HCT116 (cell line): ENCODE data around the gene IQCK. TPM values are rescaled to one million over a fixed set of nuclear protein-coding genes. Genes with fewer than 3 reads are reported as not detected.

ENCODE experiments used
- ATAC-seq: fragments of 200-7000 bp; cut with Tn5 transposase; 2 replicates; pipeline ENCODE4 v1.9.1; 2020; ENCODE audit warnings: mild to moderate bottlenecking, moderate library complexity
- BruUV-seq: library from RNA; stranded (reverse); fragments of 400-500 nt; replicated peaks from 2 replicates; lab custom pipeline; 2021; lab: Mats Ljungman, UMichigan
- CTCF ChIA-PET: fragments of 300-600 bp; sonication (Branson Sonifier 250); formaldehyde crosslinking; loops from one replicate; lab custom pipeline; 2021; ENCODE audit warnings: antibody characterized with exemption; lab: Charles Lee
- POLR2A ChIA-PET: fragments of 300-600, 350-600 bp; sonication (Branson Sonifier 250); formaldehyde crosslinking; loops from one replicate; lab custom pipeline; 2021; ENCODE audit warnings: antibody characterized with exemption; lab: Charles Lee
- RAD21 ChIA-PET, 2 experiments: fragments of 300-600 bp; sonication (Branson Sonifier 250); formaldehyde crosslinking; loops; one replicate each; lab custom pipeline; 2023; ENCODE audit warnings: low total read pairs in 2 of 2; ENCODE audit not compliant: uncharacterized antibody in 2 of 2, unreplicated experiment in 2 of 2, low non-redundant PET in 1 of 2; lab: Charles Lee
- DNase-seq: peaks from one replicate; pipeline ENCODE4 v3.0.0-alpha.2; 2010; ENCODE audit warnings: low read depth, low spot score
- H2AFZ ChIP-seq: fragments of 200-600 bp; shearing (Covaris generic), sonication (generic); 2 replicates; pipeline ENCODE4 v1.6.1; 2017; ENCODE audit warnings: low read depth, mixed run types, mixed read lengths, antibody characterized with exemption, low read length; ENCODE audit not compliant: poor library complexity, severe bottlenecking
- H3K27ac ChIP-seq: 2 replicates; pipeline ENCODE4 v1.5.1; 2012; ENCODE audit warnings: low read depth, low read length
- H3K27me3 ChIP-seq: fragments of 200-600 bp; sonication (generic); 2 replicates; pipeline ENCODE4 v1.6.1; 2016; ENCODE audit warnings: mixed run types, low read length, mixed read lengths; ENCODE audit not compliant: insufficient read depth
- H3K36me3 ChIP-seq, 2 experiments: fragments of 200-500 bp in 1 of 2; fragments of 200-600 bp in 1 of 2; sonication (Bioruptor generic) in 1 of 2; sonication (generic) in 1 of 2; 2 replicates each; pipeline versions ENCODE4 v1.5.1 to v1.6.1; 2014 to 2016; ENCODE audit warnings: low read length in 2 of 2, inconsistent platforms in 1 of 2, mixed read lengths in 1 of 2, mixed run types in 1 of 2; ENCODE audit not compliant: insufficient read depth in 2 of 2, control insufficient read depth in 1 of 2
- H3K4me1 ChIP-seq, 2 experiments: fragments of 200-600 bp in 1 of 2; sonication (generic) in 1 of 2; 2 replicates each; pipeline versions ENCODE4 v1.5.1 to v1.6.1; 2012 to 2017; ENCODE audit warnings: low read length in 2 of 2, inconsistent platforms in 1 of 2, mild to moderate bottlenecking in 1 of 2, mixed read lengths in 1 of 2, mixed run types in 1 of 2, moderate library complexity in 1 of 2; ENCODE audit not compliant: insufficient read depth in 2 of 2, control insufficient read depth in 1 of 2
- H3K4me2 ChIP-seq: fragments of 200-600 bp; sonication (generic); 2 replicates; pipeline ENCODE4 v1.6.1; 2017; ENCODE audit warnings: mixed run types, low read length, mixed read lengths
- H3K4me3 ChIP-seq, 2 experiments: fragments of 200-600 bp in 1 of 2; sonication (generic) in 1 of 2; replicated peaks in 1 of 2; 2 replicates each; pipeline ENCODE4 v1.5.1; 2011 to 2016; ENCODE audit warnings: low read length in 2 of 2, control low read depth in 1 of 2, low read depth in 1 of 2, mild to moderate bottlenecking in 1 of 2, mixed read lengths in 1 of 2, mixed run types in 1 of 2
- H3K79me2 ChIP-seq: fragments of 200-600 bp; sonication (generic); 2 replicates; pipeline ENCODE4 v1.6.1; 2017; ENCODE audit warnings: mild to moderate bottlenecking, mixed run types, low read length, moderate library complexity, mixed read lengths; ENCODE audit not compliant: insufficient read depth
- H3K9ac ChIP-seq: fragments of 200-600 bp; sonication (generic); 2 replicates; pipeline ENCODE4 v1.6.1; 2016; ENCODE audit warnings: low read length, mixed read lengths
- H3K9me2 ChIP-seq: fragments of 200-600 bp; sonication (generic), shearing (Covaris generic); 2 replicates; pipeline ENCODE4 v1.6.1; 2017; ENCODE audit warnings: mixed run types, mild to moderate bottlenecking, moderate library complexity; ENCODE audit not compliant: insufficient read depth
- H3K9me3 ChIP-seq, 2 experiments: fragments of 200-500 bp in 1 of 2; fragments of 200-600 bp in 1 of 2; sonication (Bioruptor generic) in 1 of 2; sonication (generic) in 1 of 2; 2 replicates each; pipeline ENCODE4 v1.6.1; 2014 to 2017; ENCODE audit warnings: low read length in 2 of 2, mixed read lengths in 2 of 2, inconsistent platforms in 1 of 2, low read depth in 1 of 2, mild to moderate bottlenecking in 1 of 2, mixed run types in 1 of 2, moderate library complexity in 1 of 2; ENCODE audit not compliant: control insufficient read depth in 1 of 2, insufficient read depth in 1 of 2
- H4K20me1 ChIP-seq: fragments of 200-600 bp; sonication (generic), shearing (Covaris generic); 2 replicates; pipeline ENCODE4 v1.6.1; 2017; ENCODE audit warnings: mixed run types, mild to moderate bottlenecking, moderate library complexity; ENCODE audit not compliant: insufficient read depth
- ATF3 ChIP-seq: IDR thresholded peaks from 2 replicates; pipeline ENCODE4 v1.6.1; 2012
- CBX3 ChIP-seq: IDR thresholded peaks from 2 replicates; pipeline ENCODE4 v1.6.1; 2012; ENCODE audit warnings: low read depth
- ELF1 ChIP-seq: IDR thresholded peaks from 2 replicates; pipeline ENCODE4 v1.6.1; 2012; ENCODE audit warnings: low read depth, borderline replicate concordance
- FOSL1 ChIP-seq: IDR thresholded peaks from 2 replicates; pipeline ENCODE4 v1.6.1; 2012; ENCODE audit warnings: low read depth
- REST ChIP-seq: IDR thresholded peaks from 2 replicates; pipeline ENCODE4 v1.6.1; 2012; ENCODE audit warnings: low read depth
- SRF ChIP-seq: IDR thresholded peaks from 2 replicates; pipeline ENCODE4 v1.6.1; 2012; ENCODE audit warnings: low read depth
- intact Hi-C: fragments of 100-400 bp; cut with micrococcal nuclease; formaldehyde crosslinking; loops from 2 replicates; pipeline ENCODE4 v1.10.0; 2022
- total RNA-seq: library from RNA; stranded (reverse); gene quantifications from one replicate; pipeline ENCODE4 v1.2.1, GENCODE V29; 2021; ENCODE audit not compliant: unreplicated experiment

The IQCK gene
- total RNA-seq, 1 experiment from 2014 or later: 11.8 TPM

- TF ChIP-seq REST (no peak), SRF (no peak), ELF1 (no peak), CBX3 (no peak)
Observed at GRCh38 chr16:19694989-19695388, 23.1 kb upstream of the IQCK start (continued).

DNA sequence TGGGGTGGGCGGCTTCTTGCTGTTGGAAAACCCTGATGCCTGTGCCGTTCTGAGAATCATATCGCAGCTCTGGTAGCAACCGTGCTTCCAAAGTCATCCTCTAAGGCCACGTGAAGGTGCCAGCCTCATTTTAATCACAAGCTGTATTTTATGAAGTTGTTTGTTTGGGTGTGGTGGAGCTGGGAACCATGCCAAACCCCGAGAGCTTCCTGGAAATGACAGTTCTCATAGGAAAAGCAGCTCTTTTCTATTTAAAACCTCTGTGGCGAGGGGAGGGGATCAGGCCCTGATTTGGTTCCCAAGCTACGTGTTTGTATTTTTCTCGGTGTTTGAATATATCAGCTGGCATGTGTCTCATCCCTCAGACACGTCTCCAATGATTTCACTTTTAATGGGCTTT is 21.7 kb upstream of the IQCK start:
- DNase-seq (no peak), ATAC-seq (no peak)
- intact Hi-C loops: no loop called here
- ChIA-PET POLR2A (interaction anchor here (0.6 kb wide), 1 partner anchor 135 kb away, joined by 3 read pairs; no protein-coding TSS in a partner anchor), RAD21 (no interaction called here), CTCF (interaction anchor here (0.6 kb wide), 2 partner anchors 15 to 112 kb away, joined by 3 to 6 read pairs; no protein-coding TSS in a partner anchor)
- 0 out of 4 replicates have a peak, but pooled peaks cover 0 to 15% of the 10 kb centered on the region in 2 experiments for H3K36me3 ChIP-seq
- no peak overlapping the region for H3K9ac ChIP-seq
- BruUV-seq: no TSS peak
- no peaks in the 10 kb centered on the region for H3K9me2 ChIP-seq
- no peak overlapping the region for H2AFZ ChIP-seq
- H4K20me1 ChIP-seq: no peaks in the 10 kb centered on the region
- no peaks in the 10 kb centered on the region for H3K79me2 ChIP-seq
- H3K9me3 ChIP-seq: no peaks in the 10 kb centered on the region
- H3K4me2 ChIP-seq: peak overlapping the region; percentile 8; the same call in 1 of the 2 replicates
- no peaks in the 10 kb centered on the region for H3K27me3 ChIP-seq
- no peak overlapping the region for H3K27ac ChIP-seq
- peaks cover 12 to 13% of the 10 kb centered on the region in 2 experiments for H3K4me1 ChIP-seq
- no peak overlapping the region for H3K4me3 ChIP-seq
- TF ChIP-seq ATF3 (no peak), FOSL1 (no peak), ELF1 (no peak)
- TF ChIP-seq, all 23 proteins: peak for 0
